Activated CD8-positive, alpha-beta T cell treated with anti-CD3 and anti-CD28 coated beads, Interleukin-2, amount 10 ng/mL, durations not matched to agents 7 days and 5 days (primary cell): ENCODE data around the gene PRKAG1. TPM values are rescaled to one million over a fixed set of nuclear protein-coding genes. Genes with fewer than 3 reads are reported as not detected.

Experiments
- ATAC-seq: fragments of 150-1000 bp; cut with Tn5 transposase; one replicate; pipeline ENCODE4 v1.10.0; 2021; ENCODE audit warnings: moderate library complexity
- CTCF ChIA-PET: fragments of 350-600 bp; sonication (Branson Sonifier 250); formaldehyde crosslinking; loops from one replicate; lab custom pipeline; 2021; ENCODE audit warnings: antibody characterized with exemption; lab: Charles Lee
- POLR2A ChIA-PET: fragments of 350-600 bp; sonication (Branson Sonifier 250); formaldehyde crosslinking; loops from one replicate; lab custom pipeline; 2021; ENCODE audit warnings: antibody characterized with exemption; lab: Charles Lee
- DNase-seq: peaks from one replicate; pipeline ENCODE4 v3.0.0-alpha.2; 2020
- H3K27ac Mint-ChIP-seq: one replicate; pipeline ENCODE4 v1.8.0; 2021; ENCODE audit warnings: mild to moderate bottlenecking, mixed read lengths
- H3K27me3 Mint-ChIP-seq: one replicate; pipeline ENCODE4 v1.8.0; 2021; ENCODE audit warnings: low read depth, mixed read lengths
- H3K36me3 Mint-ChIP-seq: one replicate; pipeline ENCODE4 v1.8.0; 2021; ENCODE audit warnings: low read depth, mixed read lengths
- H3K4me1 Mint-ChIP-seq: one replicate; pipeline ENCODE4 v1.8.0; 2021; ENCODE audit warnings: low read depth, mixed read lengths
- H3K4me3 Mint-ChIP-seq: one replicate; pipeline ENCODE4 v1.8.0; 2021; ENCODE audit warnings: mild to moderate bottlenecking, mixed read lengths
- H3K9me3 Mint-ChIP-seq: one replicate; pipeline ENCODE4 v1.8.0; 2022; ENCODE audit warnings: mixed read lengths; ENCODE audit not compliant: insufficient read depth
- total RNA-seq, 2 experiments: library from RNA; stranded (reverse); gene quantifications; one replicate each; pipeline ENCODE4 v1.2.3, GENCODE V29; 2021

The PRKAG1 gene
- total RNA-seq, 2 experiments from 2014 or later: 57.5 to 59.8 TPM

DNA sequence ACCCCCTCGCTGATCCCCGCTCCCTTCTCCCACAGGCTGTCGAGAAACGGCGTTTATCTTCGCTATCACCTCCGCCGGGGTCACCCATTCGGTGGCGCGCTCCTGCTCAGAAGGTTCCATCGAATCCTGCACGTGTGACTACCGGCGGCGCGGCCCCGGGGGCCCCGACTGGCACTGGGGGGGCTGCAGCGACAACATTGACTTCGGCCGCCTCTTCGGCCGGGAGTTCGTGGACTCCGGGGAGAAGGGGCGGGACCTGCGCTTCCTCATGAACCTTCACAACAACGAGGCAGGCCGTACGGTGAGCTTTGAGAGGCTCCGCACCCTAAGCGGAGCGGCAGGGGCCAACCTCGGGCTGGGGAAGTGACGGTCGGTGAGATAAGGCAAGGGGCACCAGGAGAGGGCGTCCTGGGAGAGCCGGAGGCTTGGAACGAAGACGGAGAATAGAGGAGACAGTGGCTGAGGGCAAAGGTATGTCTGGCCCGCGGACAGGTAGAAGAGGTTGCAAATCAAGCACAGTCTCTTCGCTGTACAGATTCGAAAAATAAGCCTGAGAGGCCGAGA, 38.1 kb downstream of the PRKAG1 start:
- POLR2A ChIA-PET: interaction anchor here (0.7 to 2.0 kb wide), 3 partner anchors 56 to 221 kb away, joined by 3 to 10 read pairs (median 3); partner anchors contain the start of gene DDX23
- peaks cover 53% of the 10 kb centered on the region for H3K4me1 Mint-ChIP-seq

DNA sequence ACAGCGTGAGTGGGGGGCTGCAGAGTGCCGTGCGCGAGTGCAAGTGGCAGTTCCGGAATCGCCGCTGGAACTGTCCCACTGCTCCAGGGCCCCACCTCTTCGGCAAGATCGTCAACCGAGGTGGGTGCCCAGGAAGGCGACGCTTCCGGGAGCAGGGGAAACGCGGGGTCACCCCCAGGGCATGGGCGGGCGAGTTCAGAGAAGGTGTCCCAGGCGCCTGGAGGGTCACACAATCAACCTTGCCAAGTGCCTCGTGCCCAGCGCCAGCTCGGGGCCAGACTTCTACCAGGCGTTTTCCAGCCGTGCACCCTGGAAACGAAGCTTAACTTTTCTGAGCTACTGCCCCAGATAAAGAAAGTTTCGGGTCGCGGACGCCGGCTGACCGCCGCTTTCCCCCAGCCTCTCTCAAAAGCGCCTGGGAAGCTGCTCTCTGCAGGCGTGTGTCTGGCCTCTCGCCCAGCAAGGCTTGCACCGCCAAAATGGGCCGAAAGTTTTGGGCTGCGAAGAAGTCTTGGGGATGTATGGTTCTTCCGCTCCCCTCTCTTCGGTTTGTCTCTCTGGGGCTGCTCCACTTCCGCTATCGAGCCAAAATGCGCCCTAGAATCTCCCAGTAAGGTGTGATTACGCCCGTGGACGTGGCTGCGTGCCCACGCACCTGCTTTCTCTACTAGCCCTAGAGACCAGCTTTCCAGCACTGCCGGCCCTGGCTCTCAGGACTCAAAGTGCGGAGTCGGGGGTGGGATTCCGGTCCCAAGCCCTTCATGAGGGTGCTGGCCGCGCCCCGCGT, 38.8 kb downstream of the PRKAG1 start:
- ChIA-PET POLR2A (interaction anchor here (0.7 to 2.0 kb wide), 3 partner anchors 56 to 222 kb away, joined by 3 to 10 read pairs (median 3); partner anchors contain the start of gene DDX23), CTCF (interaction anchor here (1.0 to 5.9 kb wide), 17 partner anchors 8 to 165 kb away, joined by 3 to 77 read pairs (median 6); partner anchors contain the start of genes ARF3, DDX23, FKBP11 and WNT10B)
- Mint-ChIP-seq H3K27me3 (peaks cover 73% of the 10 kb centered on the region), H3K4me1 (peaks cover 53% of the 10 kb centered on the region), H3K27ac (peak overlapping the region; percentile 70), H3K9me3 (no peaks in the 10 kb centered on the region), H3K4me3 (peak overlapping the region; percentile 76), H3K36me3 (no peaks in the 10 kb centered on the region)
- peak; percentile 43 for ATAC-seq
- DNase-seq: peak; percentile 68

More for the DNA sequence above, 38.1 kb downstream of the PRKAG1 start:
- CTCF ChIA-PET: interaction anchor here (1.0 to 5.9 kb wide), 12 partner anchors 7 to 165 kb away, joined by 3 to 77 read pairs (median 10); partner anchors contain the start of genes ARF3, DDX23, FKBP11 and WNT10B
- Mint-ChIP-seq H3K4me3 (peak overlapping the region; percentile 76), H3K9me3 (no peaks in the 10 kb centered on the region), H3K27me3 (peaks cover 75% of the 10 kb centered on the region), H3K36me3 (no peaks in the 10 kb centered on the region), H3K27ac (peak overlapping the region; percentile 82)
- ATAC-seq (peak; percentile 18), DNase-seq (peak; percentile 50)

DNA sequence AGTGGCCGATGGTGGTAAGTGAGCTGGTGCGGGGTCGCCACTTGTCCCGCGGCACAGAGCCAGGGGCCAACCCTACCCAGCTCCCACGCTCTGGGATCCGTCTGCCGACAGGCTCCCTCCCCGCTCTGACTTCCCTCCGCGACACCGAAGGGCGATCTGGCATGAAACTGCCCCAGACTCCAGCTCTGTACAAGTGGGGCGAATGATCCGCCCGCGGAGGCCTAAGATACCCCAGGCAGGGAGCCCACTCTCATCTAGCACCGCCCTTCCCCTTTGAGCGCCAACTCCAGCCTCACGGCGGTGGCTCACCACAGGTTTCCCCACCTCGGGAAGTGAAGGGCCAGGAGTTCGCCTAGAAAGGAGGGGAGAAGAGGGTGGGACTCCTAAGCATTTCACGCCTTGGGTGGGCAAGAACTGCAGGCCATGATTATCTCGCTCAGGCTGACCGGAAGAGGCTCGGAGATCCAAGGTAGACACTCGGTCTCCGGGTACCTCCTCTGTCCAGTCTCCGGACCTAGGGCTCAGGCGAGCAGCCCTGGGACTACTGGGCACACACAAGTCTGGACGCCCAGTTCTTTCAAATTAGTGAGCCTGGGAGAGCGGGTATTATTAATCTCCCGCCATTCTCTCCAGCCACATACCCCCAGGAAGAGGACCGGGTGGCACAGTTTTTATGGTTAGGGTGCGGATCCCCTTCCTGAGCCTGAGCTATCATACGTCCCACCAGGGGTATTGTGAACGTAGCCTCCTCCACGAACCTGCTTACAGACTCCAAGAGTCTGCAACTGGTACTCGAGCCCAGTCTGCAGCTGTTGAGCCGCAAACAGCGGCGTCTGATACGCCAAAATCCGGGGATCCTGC, 39.6 kb downstream of the PRKAG1 start:
- ATAC-seq: peak; percentile 3
- H3K4me3 Mint-ChIP-seq: peak overlapping the region; percentile 76
- POLR2A ChIA-PET: interaction anchor here (0.9 to 2.0 kb wide), 4 partner anchors 21 to 126 kb away, joined by 3 to 10 read pairs (median 4); partner anchors contain the start of genes ARF3, DDX23 and FKBP11
- H3K36me3 Mint-ChIP-seq: no peaks in the 10 kb centered on the region
- peak overlapping the region; percentile 70 for H3K27ac Mint-ChIP-seq
- peaks cover 53% of the 10 kb centered on the region for H3K4me1 Mint-ChIP-seq
- no peak for DNase-seq
- H3K27me3 Mint-ChIP-seq: peaks cover 70% of the 10 kb centered on the region
- CTCF ChIA-PET: interaction anchor here (0.9 to 5.9 kb wide), 21 partner anchors 9 to 164 kb away, joined by 3 to 77 read pairs (median 8); partner anchors contain the start of genes ARF3, DDN, DDX23 and FKBP11
- H3K9me3 Mint-ChIP-seq: no peaks in the 10 kb centered on the region

DNA sequence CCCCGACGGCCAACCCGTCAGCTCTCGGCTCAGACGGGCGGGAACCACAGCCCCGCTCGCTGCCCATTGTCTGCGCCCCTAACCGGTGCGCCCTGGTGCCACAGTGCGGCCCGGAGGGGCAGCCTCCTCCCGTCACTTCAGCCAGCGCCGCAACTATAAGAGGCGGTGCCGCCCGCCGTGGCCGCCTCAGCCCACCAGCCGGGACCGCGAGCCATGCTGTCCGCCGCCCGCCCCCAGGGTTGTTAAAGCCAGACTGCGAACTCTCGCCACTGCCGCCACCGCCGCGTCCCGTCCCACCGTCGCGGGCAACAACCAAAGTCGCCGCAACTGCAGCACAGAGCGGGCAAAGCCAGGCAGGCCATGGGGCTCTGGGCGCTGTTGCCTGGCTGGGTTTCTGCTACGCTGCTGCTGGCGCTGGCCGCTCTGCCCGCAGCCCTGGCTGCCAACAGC, 40.3 kb downstream of the PRKAG1 start, which contains the start of gene WNT1:
TSS of gene WNT1 (plus strand) at position 32 of the 450 bp plus-strand sequence. CDS start at position 361, 329 bp downstream.
- Mint-ChIP-seq H3K27ac (peak within 1 kb of the TSS; percentile 39), H3K36me3 (no peaks in the 10 kb centered on the region), H3K9me3 (no peaks in the 10 kb centered on the region), H3K4me1 (peaks cover 53% of the 10 kb centered on the region), H3K4me3 (peak within 1 kb of the TSS; percentile 76), H3K27me3 (peaks cover 68% of the 10 kb centered on the region)
- ChIA-PET CTCF (interaction anchor here (0.6 to 5.9 kb wide), 22 partner anchors 9 to 164 kb away, joined by 3 to 77 read pairs (median 8); partner anchors contain the start of genes ARF3, DDN, DDX23 and FKBP11), POLR2A (interaction anchor here (0.9 to 1.3 kb wide), 4 partner anchors 10 to 53 kb away, joined by 3 to 4 read pairs (median 3); partner anchors contain the start of genes ARF3 and FKBP11)
- ATAC-seq (peak; percentile 4), DNase-seq (no peak)

DNA sequence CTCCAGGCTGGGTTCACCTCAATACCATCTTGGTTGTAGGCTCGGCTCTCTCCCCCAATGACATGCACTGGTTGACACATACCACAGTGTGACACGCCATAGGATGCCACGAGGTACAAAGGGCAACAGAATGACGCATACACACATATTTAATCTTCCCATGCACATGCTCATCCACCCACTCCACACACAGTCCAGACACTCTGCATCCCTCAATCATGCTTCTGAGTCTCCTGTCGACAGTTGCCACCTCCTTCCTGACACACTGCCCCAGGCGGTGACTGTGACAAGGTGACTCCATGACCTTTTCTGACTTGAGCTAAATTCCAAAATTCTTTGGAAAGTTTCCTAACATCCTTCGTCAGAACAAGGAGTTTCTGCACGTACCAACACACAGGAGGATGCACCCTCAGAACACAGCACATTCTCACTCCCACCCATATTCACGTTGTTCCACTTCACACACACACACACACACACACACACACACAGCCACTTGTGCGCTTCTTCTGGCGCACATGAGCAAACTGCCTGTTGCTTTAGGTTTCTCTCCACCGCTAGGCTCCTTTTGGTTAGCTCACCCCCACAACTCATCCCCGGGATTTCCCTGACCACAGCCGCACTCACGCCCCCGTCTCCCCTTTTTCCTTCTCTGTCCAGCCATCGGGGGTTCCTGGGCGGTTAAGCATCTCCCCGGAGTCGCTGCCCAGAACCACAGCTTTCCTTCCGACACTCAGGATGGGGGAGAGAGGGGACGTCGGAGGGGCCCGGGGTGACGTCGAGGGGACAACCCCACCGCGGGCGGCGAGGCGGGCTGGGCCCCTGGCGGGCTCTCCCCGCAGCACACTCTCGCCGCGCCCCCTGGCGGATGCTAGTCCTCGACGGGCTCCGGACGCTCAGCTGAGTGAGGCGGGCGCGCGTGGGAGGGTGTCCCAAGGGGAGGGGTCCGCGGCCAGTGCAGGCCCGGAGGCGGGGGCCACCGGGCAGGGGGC, 41.0 kb downstream of the PRKAG1 start:
- H3K4me1 Mint-ChIP-seq: peaks cover 58% of the 10 kb centered on the region
- peaks cover 72% of the 10 kb centered on the region for H3K27me3 Mint-ChIP-seq
- H3K36me3 Mint-ChIP-seq: no peaks in the 10 kb centered on the region
- ATAC-seq: peak; percentile 54
- H3K9me3 Mint-ChIP-seq: no peaks in the 10 kb centered on the region
- H3K4me3 Mint-ChIP-seq: peak overlapping the region; percentile 47
- CTCF ChIA-PET: interaction anchor here (0.6 to 5.9 kb wide), 32 partner anchors 9 to 163 kb away, joined by 3 to 77 read pairs (median 5); partner anchors contain the start of genes ARF3, DDN, DDX23 and FKBP11
- peak; percentile 80 for DNase-seq
- POLR2A ChIA-PET: interaction anchor here (0.6 to 1.3 kb wide), 6 partner anchors 9 to 125 kb away, joined by 3 to 4 read pairs (median 3); partner anchors contain the start of genes ARF3, DDX23 and FKBP11
- H3K27ac Mint-ChIP-seq: peak overlapping the region; percentile 32

DNA sequence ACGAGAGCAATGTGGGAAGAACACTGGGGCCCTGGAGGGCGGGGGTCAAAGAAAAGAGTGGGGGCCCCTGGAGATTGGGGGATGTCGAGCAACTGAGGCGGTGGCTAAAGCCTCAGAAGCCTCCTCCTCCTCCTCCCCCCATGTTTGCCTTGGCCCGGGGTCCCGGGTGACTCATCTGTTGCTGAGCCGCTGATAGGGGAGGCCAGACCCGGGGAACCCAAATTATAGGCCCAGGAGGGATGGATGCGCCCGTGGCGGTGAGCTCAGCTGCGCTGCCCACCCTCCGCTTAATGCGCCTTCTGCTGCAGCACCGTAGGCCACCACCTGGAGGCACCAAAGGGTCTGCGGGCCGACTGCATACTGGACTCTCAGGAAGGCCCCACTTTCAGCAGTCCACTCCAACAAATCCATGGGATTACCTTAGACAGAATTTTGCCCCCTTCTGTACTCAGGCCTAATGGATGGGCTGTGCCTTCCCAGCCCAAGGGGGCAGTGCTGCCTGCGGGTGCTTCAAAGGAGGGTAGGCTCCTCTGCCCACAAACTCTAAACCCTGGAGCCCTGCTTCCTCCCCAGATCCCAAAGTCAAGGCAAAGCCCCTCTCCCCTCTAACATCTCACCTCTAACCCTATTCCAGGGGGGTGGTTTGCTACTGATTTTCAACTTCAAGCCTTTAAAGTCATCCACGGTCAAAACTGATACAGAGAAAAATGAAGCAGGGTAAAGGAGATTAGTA, 44.5 kb downstream of the PRKAG1 start:
- POLR2A ChIA-PET: no interaction called here
- no peaks in the 10 kb centered on the region for H3K36me3 Mint-ChIP-seq

DNA sequence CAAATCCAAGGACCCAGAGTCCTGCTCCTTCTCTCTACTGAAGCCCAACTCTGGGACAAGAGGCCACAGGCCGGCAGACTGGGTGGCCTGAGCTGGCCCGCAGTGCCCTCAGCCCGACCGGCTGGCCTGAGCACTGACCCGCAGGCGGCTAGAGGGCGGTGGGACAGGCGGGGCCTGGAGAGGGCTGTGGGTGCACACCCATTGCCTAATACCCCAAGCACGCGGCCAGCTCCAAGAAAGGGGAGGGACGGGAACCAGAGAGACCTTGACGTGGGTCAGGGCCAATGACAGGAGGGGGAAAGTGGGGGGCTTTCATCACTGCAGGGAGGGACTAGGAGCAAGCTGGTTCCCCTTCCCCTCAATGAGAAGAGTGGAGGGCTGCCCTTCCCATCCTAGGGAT, 45.0 kb downstream of the PRKAG1 start:
- no peak for DNase-seq
- ChIA-PET POLR2A (no interaction called here), CTCF (interaction anchor here (0.9 to 2.1 kb wide), 8 partner anchors 9 to 121 kb away, joined by 3 to 12 read pairs (median 5); partner anchors contain the start of gene DDX23)
- Mint-ChIP-seq H3K27ac (no peak overlapping the region), H3K36me3 (no peaks in the 10 kb centered on the region), H3K9me3 (no peaks in the 10 kb centered on the region), H3K4me3 (no peak overlapping the region), H3K4me1 (peaks cover 48% of the 10 kb centered on the region), H3K27me3 (peaks cover 84% of the 10 kb centered on the region)
- no peak for ATAC-seq

More for the DNA sequence above, 44.5 kb downstream of the PRKAG1 start:
- Mint-ChIP-seq H3K4me3 (no peak overlapping the region), H3K27me3 (peaks cover 83% of the 10 kb centered on the region), H3K9me3 (no peaks in the 10 kb centered on the region), H3K4me1 (peaks cover 54% of the 10 kb centered on the region), H3K27ac (no peak overlapping the region)
- CTCF ChIA-PET: interaction anchor here (0.7 to 2.1 kb wide), 9 partner anchors 9 to 122 kb away, joined by 3 to 12 read pairs (median 5); partner anchors contain the start of gene DDX23
- DNase-seq: peak; percentile 62
- ATAC-seq: peak; percentile 22

DNA sequence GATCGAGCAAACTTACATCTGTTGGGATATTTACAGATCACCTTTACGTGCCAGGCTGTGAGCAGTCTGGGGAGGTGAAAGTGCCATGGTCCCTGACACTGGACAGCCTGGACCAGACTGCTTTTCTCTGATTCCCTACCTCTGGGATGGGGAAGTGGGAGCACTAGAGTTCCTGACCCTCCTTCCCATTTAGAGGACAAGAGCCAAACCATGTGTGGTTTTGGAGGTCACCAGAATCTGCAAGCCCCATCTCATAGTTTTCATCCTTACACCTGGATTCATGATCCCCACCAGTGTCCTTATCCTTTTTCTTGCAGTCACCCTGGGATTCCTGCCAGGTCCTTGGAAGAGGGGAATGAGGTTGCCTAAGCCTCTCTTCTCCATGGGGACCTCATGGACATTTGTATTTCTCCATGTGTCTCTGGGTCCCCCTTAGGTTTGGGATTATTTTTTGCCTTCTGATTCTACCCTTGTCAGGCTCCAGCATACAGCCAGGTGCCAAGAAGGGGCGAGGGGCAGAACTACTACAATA, 45.6 kb downstream of the PRKAG1 start:
- Mint-ChIP-seq H3K4me1 (peaks cover 46% of the 10 kb centered on the region), H3K27ac (no peak overlapping the region)

More for the DNA sequence above, 45.6 kb downstream of the PRKAG1 start:
- no peak overlapping the region for H3K4me3 Mint-ChIP-seq
- DNase-seq (no peak), ATAC-seq (no peak)
- ChIA-PET CTCF (interaction anchor here (1.2 to 5.8 kb wide), 10 partner anchors 9 to 121 kb away, joined by 3 to 42 read pairs (median 6); partner anchors contain the start of genes ARF3 and DDX23), POLR2A (interaction anchor here (1.5 kb wide), 1 partner anchor 15 kb away, joined by 5 read pairs; the partner anchor contains the start of gene ARF3)
- H3K27me3 Mint-ChIP-seq: peaks cover 84% of the 10 kb centered on the region
- no peaks in the 10 kb centered on the region for H3K9me3 Mint-ChIP-seq
- no peaks in the 10 kb centered on the region for H3K36me3 Mint-ChIP-seq
